BE2C (cell line): ENCODE results near the gene ZNF277.

ENCODE experiments used
- DNase-seq: peaks from one replicate; pipeline ENCODE4 v3.0.0-alpha.2; 2020
- H3K27me3 ChIP-seq: fragments of 250-450 bp; sonication (Bioruptor Pico); 2 replicates; pipeline ENCODE4 v1.5.1; 2020; ENCODE audit warnings: mild to moderate bottlenecking
- H3K36me3 ChIP-seq: fragments of 250-450 bp; sonication (Bioruptor Pico); 2 replicates; pipeline ENCODE4 v1.5.1; 2020; ENCODE audit warnings: mild to moderate bottlenecking
- H3K4me1 ChIP-seq: fragments of 250-450 bp; sonication (Bioruptor Pico); 2 replicates; pipeline ENCODE4 v1.5.1; 2020
- H3K4me3 ChIP-seq: 2 replicates; pipeline ENCODE4 v1.5.1; 2011; ENCODE audit warnings: low read depth, low read length
- H3K9me3 ChIP-seq: fragments of 250-450 bp; sonication (Bioruptor Pico); 2 replicates; pipeline ENCODE4 v1.5.1; 2020
- TF ChIP-seq, protein P1 (sequence below): IDR thresholded peaks from 2 replicates; pipeline ENCODE4 v1.5.1; 2012; ENCODE audit warnings: mild to moderate bottlenecking, low read depth, low read length

ZNF277 gene

DNA sequence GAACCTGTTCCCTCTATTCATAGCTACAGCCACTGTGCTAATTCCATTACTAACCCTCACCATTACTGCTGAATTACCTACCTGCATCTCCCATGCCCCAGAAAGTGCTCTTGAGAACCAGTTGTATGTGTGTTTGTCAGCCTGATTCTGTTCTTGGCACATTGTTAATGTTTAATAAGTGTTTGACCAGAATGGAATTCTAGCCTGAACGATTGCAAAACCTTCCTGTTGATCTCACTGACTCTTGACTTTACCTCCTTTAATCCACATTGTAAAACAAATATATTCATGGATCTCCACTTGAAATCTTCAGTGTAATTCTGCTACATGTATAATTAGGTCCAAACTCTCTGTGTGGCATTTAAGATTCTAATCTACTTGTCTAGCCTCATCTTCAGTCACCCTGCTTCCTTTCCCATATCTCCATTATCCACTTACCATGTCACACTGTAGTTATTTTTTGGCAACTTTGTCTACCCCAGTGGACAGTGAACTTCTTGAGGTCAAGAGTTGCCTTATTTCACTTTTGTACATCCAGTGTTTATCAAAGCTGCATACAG, 4.9 kb downstream of the ZNF277 start:
- H3K27me3 ChIP-seq = no peaks in the 10 kb centered on the region
- H3K9me3 ChIP-seq = no peaks in the 10 kb centered on the region
- TF ChIP-seq, protein P1, sequence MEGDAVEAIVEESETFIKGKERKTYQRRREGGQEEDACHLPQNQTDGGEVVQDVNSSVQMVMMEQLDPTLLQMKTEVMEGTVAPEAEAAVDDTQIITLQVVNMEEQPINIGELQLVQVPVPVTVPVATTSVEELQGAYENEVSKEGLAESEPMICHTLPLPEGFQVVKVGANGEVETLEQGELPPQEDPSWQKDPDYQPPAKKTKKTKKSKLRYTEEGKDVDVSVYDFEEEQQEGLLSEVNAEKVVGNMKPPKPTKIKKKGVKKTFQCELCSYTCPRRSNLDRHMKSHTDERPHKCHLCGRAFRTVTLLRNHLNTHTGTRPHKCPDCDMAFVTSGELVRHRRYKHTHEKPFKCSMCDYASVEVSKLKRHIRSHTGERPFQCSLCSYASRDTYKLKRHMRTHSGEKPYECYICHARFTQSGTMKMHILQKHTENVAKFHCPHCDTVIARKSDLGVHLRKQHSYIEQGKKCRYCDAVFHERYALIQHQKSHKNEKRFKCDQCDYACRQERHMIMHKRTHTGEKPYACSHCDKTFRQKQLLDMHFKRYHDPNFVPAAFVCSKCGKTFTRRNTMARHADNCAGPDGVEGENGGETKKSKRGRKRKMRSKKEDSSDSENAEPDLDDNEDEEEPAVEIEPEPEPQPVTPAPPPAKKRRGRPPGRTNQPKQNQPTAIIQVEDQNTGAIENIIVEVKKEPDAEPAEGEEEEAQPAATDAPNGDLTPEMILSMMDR = no peak
- DNase-seq = no peak
- no peak overlapping the region for H3K4me3 ChIP-seq
- peaks cover 3% of the 10 kb centered on the region; the same call in 1 of the 2 replicates for H3K4me1 ChIP-seq
- no peaks in the 10 kb centered on the region for H3K36me3 ChIP-seq

DNA sequence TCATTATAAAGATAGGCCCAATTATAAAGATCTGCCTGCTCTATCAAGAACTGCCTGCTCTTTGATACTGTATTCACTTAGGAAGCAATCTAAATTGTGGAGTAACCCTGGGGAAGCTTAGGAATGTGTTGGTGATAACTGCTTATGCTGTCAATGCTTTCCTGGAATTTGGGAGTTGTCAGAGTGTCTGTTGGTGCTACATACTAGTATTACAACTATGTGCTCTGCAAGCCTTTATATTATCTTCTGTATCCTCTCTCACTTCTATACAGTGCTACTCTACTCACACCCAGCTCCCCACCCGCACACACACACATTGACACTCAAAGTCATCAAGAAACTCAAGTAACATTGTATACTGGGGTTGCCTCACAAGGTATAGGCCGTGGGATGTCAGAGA, 6.1 kb downstream of the ZNF277 start:
- Histone ChIP-seq H3K36me3 (no peaks in the 10 kb centered on the region), H3K4me1 (peaks cover 3% of the 10 kb centered on the region; the same call in 1 of the 2 replicates)
- TF ChIP-seq, protein P1 = no peak

DNA sequence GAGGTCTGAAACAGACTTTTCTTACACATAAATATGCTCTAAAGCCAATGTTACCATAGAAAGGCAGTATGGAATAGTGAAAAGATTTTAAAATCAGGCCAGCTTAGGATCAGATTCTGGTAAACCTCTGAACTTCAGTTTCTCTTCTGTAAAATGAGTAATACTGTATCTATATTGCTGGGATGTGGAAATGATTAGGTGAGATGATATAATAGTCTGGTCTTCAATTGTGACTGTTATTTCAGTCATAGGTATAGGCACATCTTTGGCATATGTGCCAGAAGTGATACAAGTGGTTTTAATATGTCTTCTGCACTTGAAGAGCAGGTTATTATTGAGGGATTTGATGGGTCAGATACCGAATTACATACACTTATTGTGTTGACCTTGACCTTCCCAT, 7.2 kb downstream of the ZNF277 start:
- Histone ChIP-seq H3K9me3 (no peaks in the 10 kb centered on the region), H3K4me3 (no peak overlapping the region), H3K4me1 (peaks cover 3% of the 10 kb centered on the region; the same call in 1 of the 2 replicates), H3K36me3 (no peaks in the 10 kb centered on the region), H3K27me3 (no peaks in the 10 kb centered on the region)
- TF ChIP-seq, protein P1 = no peak
- DNase-seq = no peak

More for the DNA sequence above, 6.1 kb downstream of the ZNF277 start:
- H3K9me3 ChIP-seq = no peaks in the 10 kb centered on the region
- no peak for DNase-seq
- H3K4me3 ChIP-seq = no peak overlapping the region
- no peaks in the 10 kb centered on the region for H3K27me3 ChIP-seq

DNA sequence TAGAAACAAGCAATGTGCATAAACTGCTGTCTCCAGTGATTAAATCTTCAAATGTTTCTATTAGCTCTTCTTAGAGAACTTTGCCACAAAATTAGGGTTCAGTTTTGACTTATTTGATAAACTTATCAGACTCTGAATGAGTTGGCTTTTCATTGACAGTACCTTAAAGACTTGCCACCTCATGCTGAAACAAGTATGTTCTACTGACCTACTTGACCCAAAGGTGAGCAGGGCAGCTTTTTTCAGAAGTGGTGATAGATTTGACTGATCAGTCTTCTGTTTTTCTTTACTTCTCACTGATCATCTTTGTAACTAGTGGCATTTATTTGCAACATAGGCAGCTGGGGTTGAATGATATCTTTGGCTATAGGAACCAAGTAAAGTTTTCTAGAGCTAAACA, 7.8 kb downstream of the ZNF277 start:
- peaks cover 3% of the 10 kb centered on the region; the same call in 1 of the 2 replicates for H3K4me1 ChIP-seq
- no peak overlapping the region for H3K4me3 ChIP-seq
- TF ChIP-seq, protein P1 = no peak
- no peaks in the 10 kb centered on the region for H3K9me3 ChIP-seq
- DNase-seq = no peak
- H3K36me3 ChIP-seq = no peaks in the 10 kb centered on the region
- no peaks in the 10 kb centered on the region for H3K27me3 ChIP-seq

DNA sequence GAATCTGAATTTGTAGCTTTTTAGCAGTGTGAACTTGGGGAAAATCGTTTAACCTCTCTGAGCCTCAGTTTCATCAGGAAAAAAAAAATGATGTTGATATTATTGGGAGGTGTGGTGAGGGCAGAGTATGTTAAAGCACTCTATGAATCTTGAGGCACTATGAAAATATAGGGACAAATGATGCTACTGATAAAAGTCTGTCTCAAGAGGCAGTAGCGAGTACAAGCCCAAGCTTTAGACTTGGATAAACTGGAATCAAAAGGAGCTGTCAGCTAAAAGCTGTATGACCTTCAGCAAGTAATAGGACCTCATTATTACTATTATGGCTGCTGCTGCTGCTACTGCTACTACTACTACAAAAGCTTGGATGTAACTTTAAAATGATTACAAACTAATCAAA, 8.4 kb downstream of the ZNF277 start:
- TF ChIP-seq, protein P1 = no peak
- Histone ChIP-seq H3K36me3 (no peaks in the 10 kb centered on the region), H3K4me3 (no peak overlapping the region), H3K9me3 (no peaks in the 10 kb centered on the region), H3K27me3 (no peaks in the 10 kb centered on the region), H3K4me1 (peaks cover 3% of the 10 kb centered on the region; the same call in 1 of the 2 replicates)
- no peak for DNase-seq

DNA sequence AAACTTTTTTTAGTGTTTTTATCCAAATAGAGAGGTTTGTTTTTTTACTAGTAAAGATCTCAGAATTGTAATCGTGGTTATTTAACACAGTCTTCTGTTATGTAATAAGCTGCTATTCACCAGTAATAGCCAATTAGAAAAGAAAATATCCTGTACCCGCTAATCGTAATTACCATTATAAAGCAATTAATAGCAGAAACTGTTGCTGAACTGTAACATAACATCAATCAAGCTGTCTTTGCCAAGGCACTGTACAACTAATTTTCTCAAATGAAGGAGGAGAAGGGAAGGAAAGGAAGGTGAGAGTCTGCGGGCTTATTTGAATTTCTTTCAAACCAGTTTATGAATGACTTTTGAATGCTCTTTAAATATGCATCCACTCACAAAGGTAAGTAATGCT, 9.3 kb downstream of the ZNF277 start:
- H3K27me3 ChIP-seq = no peaks in the 10 kb centered on the region
- TF ChIP-seq, protein P1 = no peak
- no peak for DNase-seq
- H3K4me3 ChIP-seq = no peak overlapping the region
- no peaks in the 10 kb centered on the region for H3K36me3 ChIP-seq
- H3K9me3 ChIP-seq = no peaks in the 10 kb centered on the region
- peaks cover 3% of the 10 kb centered on the region; the same call in 1 of the 2 replicates for H3K4me1 ChIP-seq
